Activated CD8-positive, alpha-beta memory T cell treated with anti-CD3 and anti-CD28 coated beads for 48 hours (primary cell): ENCODE measurements around the gene KCNQ4.

ENCODE experiments used
- DNase-seq, 3 experiments: peaks; one replicate each; pipeline ENCODE4 v3.0.0-alpha.2; 2020; ENCODE audit warnings: low read depth in 2 of 3, low spot score in 2 of 3

Gene KCNQ4

GRCh38 chr1:40794974-40795715 is 11.6 kb downstream of the KCNQ4 start:
- DNase-seq: no peak

DNA sequence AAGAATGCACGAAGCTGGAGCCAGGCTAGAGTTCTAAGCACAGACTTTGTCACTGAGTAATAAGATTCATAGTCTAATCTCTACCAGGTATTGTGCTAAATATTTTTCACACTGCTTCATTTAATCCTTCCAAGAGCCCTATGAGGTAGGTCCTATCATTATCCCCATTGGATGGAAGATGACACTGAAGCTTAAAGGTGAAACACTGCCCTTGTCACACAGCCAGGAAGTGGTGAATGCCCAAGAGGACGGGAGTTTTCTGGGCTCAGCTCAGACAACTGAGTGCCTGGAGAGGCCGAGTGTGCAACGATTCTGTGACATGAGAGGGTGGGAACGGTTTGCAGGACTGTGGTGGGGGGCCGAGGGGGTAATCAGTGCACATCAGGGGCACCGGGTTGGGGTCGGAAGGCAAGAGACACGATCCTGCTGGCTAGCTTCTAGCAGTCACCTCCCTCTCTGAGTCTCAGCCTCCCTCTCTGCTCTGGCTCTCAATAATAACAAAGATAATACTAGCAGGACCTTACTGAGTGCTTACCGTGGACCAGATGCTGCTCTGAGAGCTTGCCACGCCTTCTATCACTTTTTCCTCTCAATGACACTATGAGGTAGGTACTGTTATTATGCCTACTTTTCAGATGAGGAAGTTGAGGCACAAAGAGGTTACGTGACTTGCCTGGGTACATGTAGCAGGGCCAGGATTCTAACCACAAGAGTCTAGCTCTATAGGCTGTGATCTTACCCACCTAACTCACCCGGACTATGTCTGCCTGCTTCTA is 12.4 kb downstream of the KCNQ4 start:
- DNase-seq: no peak

GRCh38 chr1:40796939-40797667 is 13.5 kb downstream of the KCNQ4 start:
- DNase-seq: no peak

DNA sequence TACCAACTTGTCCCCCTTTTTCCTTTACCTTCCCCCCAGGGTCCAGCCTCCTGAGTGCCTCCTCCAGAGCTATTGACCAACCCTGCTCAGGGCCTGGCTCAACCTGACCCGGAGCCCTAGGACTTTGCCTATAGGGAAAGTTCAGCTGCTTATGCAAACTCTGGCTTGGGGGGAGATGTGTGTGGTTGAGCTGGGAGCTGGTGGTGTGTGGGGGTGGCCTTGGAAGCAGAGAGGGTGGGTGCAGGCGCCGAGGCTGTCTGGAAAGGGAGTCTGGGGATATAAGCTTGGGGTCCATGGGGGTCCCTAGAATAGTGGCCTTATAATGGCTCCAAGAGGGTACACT is 14.1 kb downstream of the KCNQ4 start:
- no peak for DNase-seq

GRCh38 chr1:40798366-40799281 is 15.0 kb downstream of the KCNQ4 start:
- DNase-seq: no peak

- DNase-seq: no peak
These were observed 15.8 kb downstream of the KCNQ4 start for GRCh38 chr1:40799351-40799867.

- DNase-seq: no peak
These were observed 18.1 kb downstream of the KCNQ4 start for GRCh38 chr1:40801742-40802077.

DNA sequence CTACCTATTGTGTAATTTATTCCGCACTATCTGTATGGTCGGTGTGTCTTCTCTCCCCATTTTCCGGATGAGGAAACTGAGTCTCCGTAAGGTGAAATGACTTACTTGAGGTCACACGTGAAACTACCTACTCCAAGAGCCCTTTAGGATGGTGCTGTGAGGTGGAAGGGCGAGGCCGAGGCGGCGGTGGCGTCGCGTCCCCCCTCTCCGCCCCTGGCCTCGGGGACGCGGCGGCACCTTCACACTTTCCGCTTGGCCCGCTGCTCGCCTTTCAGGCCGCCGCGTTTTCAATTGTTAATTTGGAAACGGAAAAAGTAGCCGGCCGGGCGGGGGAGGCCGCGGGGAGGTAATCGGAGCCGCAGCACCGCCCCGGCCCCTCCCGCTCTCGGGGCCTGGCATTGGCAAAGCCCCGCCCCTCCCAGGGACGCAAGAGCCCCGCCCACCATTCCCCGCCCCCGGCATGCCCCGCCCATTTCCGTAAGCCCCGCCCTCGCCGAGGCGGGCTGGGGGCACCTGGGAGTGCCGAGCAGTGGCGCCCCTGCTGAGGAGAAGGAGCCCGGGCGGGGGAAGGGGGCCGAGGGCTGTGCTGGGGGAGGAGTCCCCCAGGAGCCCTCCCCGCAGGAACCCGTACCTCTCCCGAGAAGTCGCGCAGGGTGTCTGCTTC is 18.6 kb downstream of the KCNQ4 start:
- DNase-seq: peak; percentile 56 to 63 (median 61)

DNA sequence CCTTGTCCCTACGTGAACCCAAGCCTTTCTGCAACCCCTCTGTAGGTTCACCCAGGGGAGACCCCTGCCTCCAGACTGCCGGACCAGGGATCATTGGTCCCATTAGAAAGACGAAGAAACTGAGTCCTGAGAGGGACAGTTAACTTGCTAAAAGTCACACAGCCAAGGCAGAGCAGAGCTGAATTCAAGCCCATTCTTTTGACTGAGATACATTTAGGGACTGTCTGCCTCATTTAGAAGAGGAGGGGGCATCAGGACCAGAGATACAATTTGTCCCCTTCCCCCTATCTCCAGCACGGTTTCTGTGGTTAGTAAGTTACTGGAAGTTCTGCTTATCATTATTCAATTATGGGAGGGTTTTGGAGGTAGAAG is 19.1 kb downstream of the KCNQ4 start:
- DNase-seq: no peak

- DNase-seq: no peak
These were observed 19.9 kb downstream of the KCNQ4 start for GRCh38 chr1:40803447-40803846.

- no peak for DNase-seq
These were observed 20.3 kb downstream of the KCNQ4 start for GRCh38 chr1:40803902-40804301.

GRCh38 chr1:40806240-40806639 is 22.7 kb downstream of the KCNQ4 start:
- DNase-seq: no peak

DNA sequence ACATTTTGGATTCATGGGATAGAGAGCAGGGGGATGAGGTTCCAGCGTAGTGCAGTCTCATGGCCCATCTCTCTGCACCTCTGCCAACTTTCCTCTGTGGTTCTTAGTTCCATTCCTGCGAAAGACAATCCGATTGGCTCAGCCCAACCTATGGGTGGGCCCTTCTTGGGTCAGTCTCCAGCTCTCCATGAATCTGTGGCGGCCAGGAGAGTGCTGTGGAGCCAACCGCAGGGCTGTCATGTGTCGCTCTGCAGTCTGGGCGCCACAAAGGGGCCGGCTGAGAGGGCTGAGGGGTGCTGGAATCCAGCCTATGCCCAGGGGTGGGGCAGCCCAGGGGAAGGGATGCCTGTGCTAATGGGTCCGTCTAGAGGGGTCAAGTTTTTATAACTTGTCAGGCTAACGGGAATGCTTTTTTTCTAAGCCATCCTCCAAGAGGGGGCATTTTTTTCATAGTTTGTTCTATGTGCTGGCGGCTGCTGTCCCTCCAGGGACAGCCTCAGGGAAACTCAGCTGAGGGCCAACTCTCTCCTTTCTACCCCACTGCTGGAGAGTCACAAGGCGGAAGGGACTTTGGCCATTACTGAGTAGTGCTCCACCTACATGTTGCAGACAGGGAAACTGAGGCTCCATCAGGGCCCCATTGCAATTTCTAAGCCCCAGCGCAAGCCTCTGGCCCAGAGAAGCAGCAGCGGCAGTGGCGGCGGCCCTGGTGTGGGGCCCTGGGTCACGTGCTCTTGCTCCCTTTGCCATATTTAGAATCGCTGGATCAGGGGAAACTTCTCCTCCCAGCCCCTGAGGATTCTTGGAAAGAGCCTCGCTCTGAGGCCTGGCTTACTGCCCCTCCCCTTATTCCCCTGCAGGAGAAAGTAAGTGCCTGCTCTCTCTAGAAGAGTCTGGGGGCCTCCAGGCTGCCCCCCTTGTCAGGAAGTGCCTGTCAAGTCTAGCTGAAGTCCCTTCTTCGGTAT is 23.4 kb downstream of the KCNQ4 start:
- DNase-seq: no peak

- no peak for DNase-seq
These were observed 24.4 kb downstream of the KCNQ4 start for GRCh38 chr1:40808002-40808401.

GRCh38 chr1:40808444-40808843 is 24.9 kb downstream of the KCNQ4 start:
- DNase-seq: no peak

DNA sequence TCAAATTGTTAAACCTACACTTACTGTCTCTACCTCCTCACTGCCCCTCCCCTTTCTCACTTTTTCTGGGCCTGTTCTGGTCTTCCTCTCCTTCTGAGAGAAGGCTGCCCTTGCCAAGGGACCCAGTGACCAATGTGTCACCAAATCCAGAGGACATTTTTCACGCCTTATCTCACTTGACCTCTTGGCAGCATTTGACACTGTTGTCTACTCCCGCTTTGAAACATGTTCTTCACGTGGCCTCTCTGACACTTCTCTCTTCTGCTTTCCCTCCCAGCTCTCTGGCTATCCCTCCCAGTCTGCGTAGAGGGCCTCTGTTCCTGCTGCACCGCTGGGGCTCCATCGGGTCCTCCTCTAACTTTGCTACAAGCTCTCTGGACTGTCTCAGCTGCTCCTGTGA is 25.3 kb downstream of the KCNQ4 start:
- DNase-seq: no peak

- no peak for DNase-seq
These were observed 27.3 kb downstream of the KCNQ4 start for GRCh38 chr1:40810927-40811326.

DNA sequence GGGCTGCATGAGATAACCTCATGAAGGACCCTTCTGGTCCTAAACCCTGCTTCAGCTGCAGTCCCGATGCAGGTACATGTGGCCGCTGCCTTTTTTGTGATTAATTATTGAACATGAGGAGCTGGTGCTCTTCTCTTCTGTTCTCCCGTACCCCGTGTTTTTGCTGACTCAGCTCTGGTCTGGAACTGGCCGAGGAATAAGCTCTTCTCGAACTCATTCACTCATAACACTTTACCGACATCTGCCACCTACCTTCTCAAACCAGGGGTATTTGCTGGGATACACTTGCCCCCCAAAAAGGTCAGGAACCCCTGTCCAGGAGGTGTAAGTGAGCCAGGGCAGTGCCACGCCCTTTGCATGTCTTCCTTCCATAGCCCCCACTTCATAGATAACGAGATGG is 31.8 kb downstream of the KCNQ4 start:
- no peak for DNase-seq

- DNase-seq: no peak
These were observed 34.2 kb downstream of the KCNQ4 start for GRCh38 chr1:40817791-40818263.
